Duodenal mucosa (tissue), 2 donors: ENCODE measurements around the gene SNTG2.
"Not testable (repeated sequence)": the region's sequence is repeated elsewhere in the genome, so short reads cannot be mapped to it uniquely, and the experiment has no call there.

Source experiments
- H3K27ac ChIP-seq: one replicate; pipeline ENCODE4 v1.7.0; 2013; ENCODE audit warnings: low read depth, low read length
- H3K27me3 ChIP-seq, 2 donors: one replicate each; pipeline ENCODE4 v1.7.0; 2013; ENCODE audit warnings: low read length in 2 of 2, control low read depth in 1 of 2; ENCODE audit not compliant: insufficient read depth in 2 of 2, control insufficient read depth in 1 of 2
- H3K36me3 ChIP-seq, 2 donors: one replicate each; pipeline ENCODE4 v1.7.0; 2013; ENCODE audit warnings: low read length in 2 of 2, control low read depth in 1 of 2; ENCODE audit not compliant: insufficient read depth in 2 of 2, control insufficient read depth in 1 of 2
- H3K4me1 ChIP-seq, 2 donors: one replicate each; pipeline ENCODE4 v1.7.0; 2013; ENCODE audit warnings: low read length in 2 of 2, control low read depth in 1 of 2; ENCODE audit not compliant: insufficient read depth in 2 of 2, control insufficient read depth in 1 of 2
- H3K4me3 ChIP-seq, 2 donors: one replicate each; pipeline ENCODE4 v1.7.0; 2013; ENCODE audit warnings: low read length in 2 of 2, low read depth in 1 of 2
- H3K9ac ChIP-seq, 2 donors: one replicate each; pipeline ENCODE4 v1.7.0; 2013; ENCODE audit warnings: low read length in 2 of 2, low read depth in 1 of 2
- H3K9me3 ChIP-seq, 2 donors: one replicate each; pipeline ENCODE4 v1.7.0; 2013; ENCODE audit warnings: low read length in 2 of 2, control low read depth in 1 of 2; ENCODE audit not compliant: control insufficient read depth in 1 of 2

SNTG2 gene

GRCh38 chr2:1377473-1377872 is 426.8 kb downstream of the SNTG2 start:
- Histone ChIP-seq H3K27me3 (no peaks in the 10 kb centered on the region), H3K4me3 (no peak overlapping the region), H3K9me3 (peaks cover 0 to 2% of the 10 kb centered on the region in 2 donors), H3K36me3 (no peaks in the 10 kb centered on the region), H3K27ac (no peak overlapping the region), H3K4me1 (no peaks in the 10 kb centered on the region), H3K9ac (no peak overlapping the region)

GRCh38 chr2:1378456-1379150 is 428.0 kb downstream of the SNTG2 start:
- H3K4me3 ChIP-seq = no peak overlapping the region
- no peak overlapping the region for H3K9ac ChIP-seq
- H3K36me3 ChIP-seq = no peaks in the 10 kb centered on the region
- no peaks in the 10 kb centered on the region for H3K4me1 ChIP-seq
- no peak overlapping the region for H3K27ac ChIP-seq
- H3K9me3 ChIP-seq = no peaks in the 10 kb centered on the region
- no peaks in the 10 kb centered on the region for H3K27me3 ChIP-seq

- H3K9me3 ChIP-seq = no peaks in the 10 kb centered on the region
- H3K4me1 ChIP-seq = no peaks in the 10 kb centered on the region
Observed at GRCh38 chr2:1381644-1382043, 431.0 kb downstream of the SNTG2 start.

GRCh38 chr2:1387954-1388725 is 437.5 kb downstream of the SNTG2 start:
- H3K27me3 ChIP-seq, H3K4me1 ChIP-seq, H3K4me3 ChIP-seq, H3K9ac ChIP-seq, H3K9me3 ChIP-seq, H3K36me3 ChIP-seq, H3K27ac ChIP-seq: not testable (repeated sequence)

More at GRCh38 chr2:1381644-1382043, 431.0 kb downstream of the SNTG2 start:
- Histone ChIP-seq H3K4me3 (no peak overlapping the region), H3K9ac (no peak overlapping the region), H3K36me3 (no peaks in the 10 kb centered on the region), H3K27ac (no peak overlapping the region), H3K27me3 (no peaks in the 10 kb centered on the region)

- H3K9ac ChIP-seq, H3K36me3 ChIP-seq, H3K27ac ChIP-seq, H3K4me1 ChIP-seq, H3K27me3 ChIP-seq, H3K4me3 ChIP-seq, H3K9me3 ChIP-seq: not testable (repeated sequence)
Observed at GRCh38 chr2:1390118-1390517, 439.5 kb downstream of the SNTG2 start.

GRCh38 chr2:1393321-1393720 is 442.7 kb downstream of the SNTG2 start:
- Histone ChIP-seq H3K27me3 (no peaks in the 10 kb centered on the region), H3K4me1 (no peaks in the 10 kb centered on the region), H3K27ac (no peak overlapping the region), H3K36me3 (no peaks in the 10 kb centered on the region), H3K9me3 (no peaks in the 10 kb centered on the region), H3K4me3 (no peak overlapping the region), H3K9ac (no peak overlapping the region)

- no peak overlapping the region for H3K27ac ChIP-seq
- H3K4me1 ChIP-seq = no peaks in the 10 kb centered on the region
- H3K9me3 ChIP-seq = no peaks in the 10 kb centered on the region
- H3K9ac ChIP-seq = no peak overlapping the region
- H3K27me3 ChIP-seq = no peaks in the 10 kb centered on the region
- H3K36me3 ChIP-seq = no peaks in the 10 kb centered on the region
- no peak overlapping the region for H3K4me3 ChIP-seq
Observed at GRCh38 chr2:1394709-1395408, 444.2 kb downstream of the SNTG2 start.

- H3K4me1 ChIP-seq = no peaks in the 10 kb centered on the region
- H3K27me3 ChIP-seq = no peaks in the 10 kb centered on the region
- no peak overlapping the region for H3K9ac ChIP-seq
- H3K4me3 ChIP-seq = no peak overlapping the region
- no peak overlapping the region for H3K27ac ChIP-seq
- no peaks in the 10 kb centered on the region for H3K36me3 ChIP-seq
- no peaks in the 10 kb centered on the region for H3K9me3 ChIP-seq
Observed at GRCh38 chr2:1397350-1397749, 446.7 kb downstream of the SNTG2 start.

- no peak overlapping the region for H3K27ac ChIP-seq
Observed at GRCh38 chr2:1398191-1398590, 447.5 kb downstream of the SNTG2 start.

More at GRCh38 chr2:1398191-1398590, 447.5 kb downstream of the SNTG2 start:
- Histone ChIP-seq H3K9ac (no peak overlapping the region), H3K36me3 (no peaks in the 10 kb centered on the region), H3K27me3 (no peaks in the 10 kb centered on the region), H3K4me3 (no peak overlapping the region), H3K4me1 (no peaks in the 10 kb centered on the region), H3K9me3 (no peaks in the 10 kb centered on the region)
